Body of pancreas (tissue), 4 donors: ENCODE results near the gene SFXN1.

Experiments
- POLR2A ChIP-seq, 3 donors: fragments of 450-650 bp; IDR thresholded peaks; one replicate each; pipeline ENCODE4 v1.6.1; 2016; ENCODE audit warnings: antibody characterized with exemption in 3 of 3, mild to moderate bottlenecking in 2 of 3
- TF ChIP-seq, protein P1 (sequence below), 7 experiments: fragments of 450-650 bp in 4 of 7; fragments of 200-600 bp in 3 of 7; sonication (generic) in 3 of 7; IDR thresholded peaks; one replicate each; pipeline ENCODE4 v1.5.1; 2016 to 2019; ENCODE audit warnings: antibody characterized with exemption in 7 of 7

DNA sequence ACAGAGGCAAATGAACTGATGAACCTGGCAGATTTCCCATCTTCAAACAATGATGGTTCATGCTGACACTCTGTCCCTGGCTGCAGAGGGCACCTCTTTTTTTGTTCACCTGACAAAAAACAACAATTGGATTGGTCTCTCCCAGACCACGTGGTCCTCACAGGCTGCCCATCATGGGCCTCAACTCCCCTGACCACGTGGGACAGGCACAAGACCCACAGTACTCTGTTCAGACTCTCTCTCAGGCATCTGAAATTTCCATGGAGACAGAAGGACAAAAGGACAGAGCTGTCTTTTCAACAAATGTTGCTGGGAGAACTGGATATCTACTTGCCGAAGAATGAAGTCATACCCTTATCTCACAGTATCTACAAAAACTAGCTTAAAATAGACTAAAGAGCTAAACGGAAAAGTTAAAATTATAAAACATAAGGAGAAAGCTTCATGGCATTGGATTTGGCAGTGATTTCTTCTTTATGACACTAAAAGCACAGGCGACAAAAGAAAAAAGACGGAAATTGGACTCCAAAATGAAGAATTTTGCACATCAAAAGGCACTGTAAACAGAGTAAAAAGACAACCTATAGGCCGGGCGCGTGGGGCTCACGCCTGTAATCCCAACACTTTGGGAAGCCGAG lies 22.1 kb upstream of the SFXN1 start:
- TF ChIP-seq, protein P1, sequence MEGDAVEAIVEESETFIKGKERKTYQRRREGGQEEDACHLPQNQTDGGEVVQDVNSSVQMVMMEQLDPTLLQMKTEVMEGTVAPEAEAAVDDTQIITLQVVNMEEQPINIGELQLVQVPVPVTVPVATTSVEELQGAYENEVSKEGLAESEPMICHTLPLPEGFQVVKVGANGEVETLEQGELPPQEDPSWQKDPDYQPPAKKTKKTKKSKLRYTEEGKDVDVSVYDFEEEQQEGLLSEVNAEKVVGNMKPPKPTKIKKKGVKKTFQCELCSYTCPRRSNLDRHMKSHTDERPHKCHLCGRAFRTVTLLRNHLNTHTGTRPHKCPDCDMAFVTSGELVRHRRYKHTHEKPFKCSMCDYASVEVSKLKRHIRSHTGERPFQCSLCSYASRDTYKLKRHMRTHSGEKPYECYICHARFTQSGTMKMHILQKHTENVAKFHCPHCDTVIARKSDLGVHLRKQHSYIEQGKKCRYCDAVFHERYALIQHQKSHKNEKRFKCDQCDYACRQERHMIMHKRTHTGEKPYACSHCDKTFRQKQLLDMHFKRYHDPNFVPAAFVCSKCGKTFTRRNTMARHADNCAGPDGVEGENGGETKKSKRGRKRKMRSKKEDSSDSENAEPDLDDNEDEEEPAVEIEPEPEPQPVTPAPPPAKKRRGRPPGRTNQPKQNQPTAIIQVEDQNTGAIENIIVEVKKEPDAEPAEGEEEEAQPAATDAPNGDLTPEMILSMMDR (IDR thresholded peaks at IDR 0.05) = no peak
- TF ChIP-seq POLR2A (IDR thresholded peaks at IDR 0.05) = no peak
